Activated naive CD4-positive, alpha-beta T cell treated with anti-CD3 and anti-CD28 coated beads, Interleukin-2, amount 10 ng/mL, durations not matched to agents 5 hours and 36 hours (primary cell): Measurements from ENCODE around the gene PRMT3. TPM values are rescaled to one million over a fixed set of nuclear protein-coding genes. Genes with fewer than 3 reads are reported as not detected.

ENCODE experiments used
- total RNA-seq, 2 experiments: library from RNA; stranded (reverse); gene quantifications; one replicate each; pipeline ENCODE4 v1.2.3, GENCODE V29; 2021

The PRMT3 gene
- total RNA-seq: 10 to 100 TPM; 14.4 to 15.4 TPM

DNA sequence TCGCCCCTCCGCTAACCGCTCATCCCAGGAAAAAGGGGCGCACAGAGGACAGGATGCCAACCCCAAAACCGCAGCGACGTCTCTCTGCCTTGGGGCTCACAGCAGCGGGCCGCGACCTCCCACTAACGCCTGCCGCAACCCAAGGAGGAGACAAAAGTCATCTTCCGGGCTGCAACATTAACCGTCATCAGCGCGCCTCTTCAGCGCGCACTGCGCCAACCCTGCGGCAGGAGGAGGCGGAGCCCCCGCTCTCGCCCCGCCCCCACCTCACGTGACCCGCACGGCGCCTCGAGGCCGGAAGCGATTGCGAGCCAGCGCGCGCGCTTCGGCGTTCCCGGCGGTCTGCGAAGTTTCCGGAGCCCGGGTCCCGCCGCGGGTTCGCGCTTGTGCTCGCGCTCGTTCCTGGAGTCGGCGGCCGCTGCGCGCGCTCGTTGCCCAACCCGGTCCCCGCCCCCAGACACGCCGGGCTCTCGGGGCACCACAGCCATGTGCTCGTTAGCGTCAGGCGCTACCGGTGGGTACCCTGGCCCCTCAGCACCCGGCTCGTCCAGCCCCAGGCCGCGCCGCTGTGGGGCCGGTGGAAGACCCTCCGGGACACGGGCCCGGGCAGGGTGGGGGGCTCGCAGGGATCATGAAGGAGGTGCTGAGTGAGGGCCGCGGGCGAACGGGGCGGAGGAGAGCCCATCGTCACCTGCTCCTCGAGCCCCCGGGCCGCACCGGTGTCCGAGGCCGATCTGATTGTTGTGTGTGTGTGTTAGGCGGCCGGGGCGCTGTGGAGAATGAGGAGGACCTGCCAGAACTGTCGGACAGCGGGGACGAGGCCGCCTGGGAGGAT, at the start of gene PRMT3:
Gene PRMT3 (plus strand): TSS at position 456 of the 835 bp plus-strand sequence. CDS start 31 bp downstream, at position 487.

DNA sequence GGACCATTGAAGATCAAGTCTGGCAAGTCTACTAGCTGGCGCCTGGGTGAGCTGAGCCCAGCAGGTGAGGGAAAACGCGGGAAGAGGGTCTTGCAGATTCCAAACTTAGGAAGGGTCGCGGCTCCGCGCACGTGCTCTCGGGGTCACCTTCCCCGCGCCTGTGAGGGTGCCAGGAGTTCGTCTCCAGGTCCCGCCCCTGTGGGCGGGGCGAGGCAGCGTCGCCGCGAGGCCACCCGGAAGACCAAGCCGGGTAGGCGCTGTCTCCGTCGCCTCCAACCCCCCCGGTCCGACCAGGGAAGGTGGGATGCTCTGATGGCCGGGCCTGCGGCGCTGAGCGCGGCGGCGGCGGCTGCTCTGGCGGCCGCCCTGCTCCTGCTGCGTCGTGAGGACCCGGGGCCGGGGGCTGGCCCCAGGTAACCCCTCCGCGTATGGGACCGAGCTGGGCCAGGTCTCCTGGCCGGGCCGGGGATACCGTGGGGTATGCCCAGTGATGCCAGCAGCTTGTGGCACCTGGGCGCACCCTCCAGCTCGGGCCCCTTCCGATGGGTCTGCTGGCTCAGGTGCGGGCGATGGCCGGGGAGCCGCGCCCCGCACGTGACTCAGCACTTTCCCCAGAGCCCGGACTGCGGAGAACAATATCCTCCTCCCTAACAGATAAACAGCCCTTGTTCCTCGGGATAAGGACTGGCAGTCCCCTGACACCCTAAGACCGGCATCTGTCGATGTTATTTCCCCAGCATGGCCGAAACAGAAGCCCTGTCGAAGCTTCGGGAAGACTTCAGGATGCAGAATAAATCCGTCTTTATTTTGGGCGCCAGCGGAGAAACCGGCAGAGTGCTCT, 23.8 kb upstream of the PRMT3 start, which contains the start of gene HTATIP2:
Gene HTATIP2 (plus strand): TSS at position 215 of the 841 bp plus-strand sequence. CDS start 524 bp downstream, at position 739.

Other genes starting within 250 kb of the PRMT3 start
- gene DBX1, start 227.2 kb upstream of the PRMT3 start, total RNA-seq: not detected
- gene HTATIP2, start 24.0 kb upstream of the PRMT3 start, total RNA-seq: 10 to 100 TPM; 39.3 to 40.5 TPM
- gene SLC6A5, start 211.9 kb downstream of the PRMT3 start, total RNA-seq: not detected